RWPE2 (cell line): ENCODE data around the gene SH3BP1.

ENCODE experiments used
- ATAC-seq: fragments of 200-7000 bp; cut with Tn5 transposase; 3 replicates; pipeline ENCODE4 v1.9.1; 2021; ENCODE audit warnings: low read depth
- DNase-seq: peaks from one replicate; pipeline ENCODE4 v3.0.0-alpha.2; 2020; ENCODE audit warnings: low spot score
- H3K27ac ChIP-seq: fragments of 450-650 bp; 2 replicates; pipeline ENCODE4 v1.5.1; 2017; ENCODE audit warnings: mild to moderate bottlenecking; ENCODE audit not compliant: poor library complexity, severe bottlenecking
- H3K27me3 ChIP-seq: fragments of 250-450 bp; sonication (Bioruptor Pico); 2 replicates; pipeline ENCODE4 v1.5.1; 2021; ENCODE audit warnings: mild to moderate bottlenecking, moderate library complexity; ENCODE audit not compliant: insufficient read depth, poor library complexity, severe bottlenecking
- H3K36me3 ChIP-seq: fragments of 250-450 bp; sonication (Bioruptor Pico); 2 replicates; pipeline ENCODE4 v1.5.1; 2020; ENCODE audit warnings: low read depth, mild to moderate bottlenecking, moderate library complexity
- H3K4me1 ChIP-seq: fragments of 250-450 bp; sonication (Bioruptor Pico); 2 replicates; pipeline ENCODE4 v1.5.1; 2021; ENCODE audit warnings: mild to moderate bottlenecking, moderate library complexity; ENCODE audit not compliant: insufficient read depth, poor library complexity, severe bottlenecking
- H3K4me3 ChIP-seq: fragments of 250-450 bp; sonication (Bioruptor Pico); 2 replicates; pipeline ENCODE4 v1.5.1; 2021; ENCODE audit warnings: mild to moderate bottlenecking, moderate library complexity; ENCODE audit not compliant: severe bottlenecking
- H3K9me3 ChIP-seq: fragments of 250-450 bp; sonication (Bioruptor Pico); 2 replicates; pipeline ENCODE4 v1.5.1; 2021; ENCODE audit warnings: mild to moderate bottlenecking, moderate library complexity; ENCODE audit not compliant: severe bottlenecking
- CTCF ChIP-seq: fragments of 450-650 bp; IDR thresholded peaks from one replicate; pipeline ENCODE4 v1.5.1; 2017; ENCODE audit warnings: mild to moderate bottlenecking, moderate library complexity; ENCODE audit not compliant: poor library complexity, severe bottlenecking

SH3BP1 gene

GRCh38 chr22:37680191-37680851 is 40.9 kb downstream of the SH3BP1 start:
- DNase-seq: no peak

GRCh38 chr22:37681001-37681424 is 41.5 kb downstream of the SH3BP1 start:
- ATAC-seq (no peak), DNase-seq (no peak)
- H3K27ac ChIP-seq: peak overlapping the region; percentile 93
- peaks cover 34% of the 10 kb centered on the region for H3K36me3 ChIP-seq
- no peak overlapping the region for H3K4me3 ChIP-seq
- H3K9me3 ChIP-seq: no peaks in the 10 kb centered on the region
- H3K27me3 ChIP-seq: no peaks in the 10 kb centered on the region
- H3K4me1 ChIP-seq: peaks cover 16% of the 10 kb centered on the region
- no peak for TF ChIP-seq CTCF

More at GRCh38 chr22:37680191-37680851, 40.9 kb downstream of the SH3BP1 start:
- Histone ChIP-seq H3K4me3 (no peak overlapping the region), H3K36me3 (peaks cover 34% of the 10 kb centered on the region), H3K27me3 (no peaks in the 10 kb centered on the region), H3K9me3 (no peaks in the 10 kb centered on the region), H3K4me1 (peaks cover 16% of the 10 kb centered on the region), H3K27ac (peak overlapping the region; percentile 93)
- TF ChIP-seq CTCF: no peak
- ATAC-seq: no peak

- peaks cover 16% of the 10 kb centered on the region for H3K4me1 ChIP-seq
- no peak overlapping the region for H3K4me3 ChIP-seq
- no peaks in the 10 kb centered on the region for H3K9me3 ChIP-seq
- H3K27ac ChIP-seq: peak overlapping the region; percentile 93
- no peaks in the 10 kb centered on the region for H3K27me3 ChIP-seq
- TF ChIP-seq CTCF: peak; percentile 92
- H3K36me3 ChIP-seq: peaks cover 30% of the 10 kb centered on the region
- ATAC-seq: peak; percentile 63
- DNase-seq: no peak
Measured at GRCh38 chr22:37681556-37682049, 42.1 kb downstream of the SH3BP1 start.

GRCh38 chr22:37684803-37685615 is 45.5 kb downstream of the SH3BP1 start:
- Histone ChIP-seq H3K4me3 (no peak overlapping the region), H3K27ac (no peak overlapping the region), H3K9me3 (no peaks in the 10 kb centered on the region), H3K36me3 (peaks cover 17% of the 10 kb centered on the region), H3K27me3 (no peaks in the 10 kb centered on the region), H3K4me1 (peaks cover 20% of the 10 kb centered on the region)
- no peak for TF ChIP-seq CTCF
- ATAC-seq (no peak), DNase-seq (no peak)
